Measurements from ENCODE around the gene EREG.

DNA sequence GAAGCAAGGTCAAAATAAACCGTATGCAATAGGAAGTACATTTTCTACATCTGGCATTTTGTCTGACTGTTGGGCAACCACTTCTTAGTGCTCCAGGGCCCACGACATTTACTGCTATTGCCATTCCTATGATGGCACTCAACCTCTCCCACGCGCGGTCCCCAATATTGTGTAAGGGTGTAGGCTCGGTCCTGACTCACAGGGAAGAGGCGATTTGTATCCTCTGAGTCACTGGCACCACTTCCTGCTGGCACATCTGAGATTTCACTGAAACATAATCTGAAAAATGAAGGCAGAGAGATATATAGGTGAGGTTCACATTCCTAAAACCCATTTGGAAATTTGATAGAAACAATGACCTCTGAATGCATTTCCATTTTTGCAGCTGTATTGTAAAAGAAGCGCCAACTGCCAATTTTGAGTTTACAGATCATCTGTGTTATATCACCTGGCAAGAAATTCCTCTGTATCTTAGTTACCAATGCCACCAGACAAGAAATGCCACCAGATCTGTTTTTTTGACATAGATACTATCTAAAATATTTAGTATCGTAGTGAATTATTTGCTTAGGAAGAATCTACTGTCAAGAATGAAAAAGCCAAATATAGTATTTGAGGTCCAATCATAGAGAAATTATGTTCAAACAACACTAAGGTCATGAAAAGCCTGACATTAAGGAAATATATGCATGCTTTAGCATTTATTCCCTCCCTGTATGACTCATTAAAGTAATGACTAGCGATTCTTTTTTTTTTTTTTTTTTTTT, 9.8 kb downstream of the EREG start:
- TF ChIP-seq, protein P1, sequence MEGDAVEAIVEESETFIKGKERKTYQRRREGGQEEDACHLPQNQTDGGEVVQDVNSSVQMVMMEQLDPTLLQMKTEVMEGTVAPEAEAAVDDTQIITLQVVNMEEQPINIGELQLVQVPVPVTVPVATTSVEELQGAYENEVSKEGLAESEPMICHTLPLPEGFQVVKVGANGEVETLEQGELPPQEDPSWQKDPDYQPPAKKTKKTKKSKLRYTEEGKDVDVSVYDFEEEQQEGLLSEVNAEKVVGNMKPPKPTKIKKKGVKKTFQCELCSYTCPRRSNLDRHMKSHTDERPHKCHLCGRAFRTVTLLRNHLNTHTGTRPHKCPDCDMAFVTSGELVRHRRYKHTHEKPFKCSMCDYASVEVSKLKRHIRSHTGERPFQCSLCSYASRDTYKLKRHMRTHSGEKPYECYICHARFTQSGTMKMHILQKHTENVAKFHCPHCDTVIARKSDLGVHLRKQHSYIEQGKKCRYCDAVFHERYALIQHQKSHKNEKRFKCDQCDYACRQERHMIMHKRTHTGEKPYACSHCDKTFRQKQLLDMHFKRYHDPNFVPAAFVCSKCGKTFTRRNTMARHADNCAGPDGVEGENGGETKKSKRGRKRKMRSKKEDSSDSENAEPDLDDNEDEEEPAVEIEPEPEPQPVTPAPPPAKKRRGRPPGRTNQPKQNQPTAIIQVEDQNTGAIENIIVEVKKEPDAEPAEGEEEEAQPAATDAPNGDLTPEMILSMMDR (conservative IDR thresholded peaks at IDR 0.05; ENCODE audit: low read length) = no peak
- TF ChIP-seq EZH2phosphoT487 (IDR thresholded peaks at IDR 0.05; ENCODE audit: borderline replicate concordance, low read depth, low read length) = no peak
